ENCODE data around the gene ANO10.

- TF ChIP-seq POLR2AphosphoS5 (IDR thresholded peaks at IDR 0.05) (no peak), POLR2A (IDR thresholded peaks at IDR 0.05) (no peak)
Measured at GRCh38 chr3:43531835-43532234, 90.0 kb downstream of the ANO10 start.
